HepG2 (cell line): ENCODE data around the gene RAC3.

Experiments
- CREM ChIP-seq, 2 experiments: sonication (generic) in 1 of 2; formaldehyde crosslinking in 1 of 2; IDR thresholded peaks; 2 replicates each; pipeline versions ENCODE4 v1.4.0 to v1.6.1; 2016 to 2020; ENCODE audit warnings: antibody characterized with exemption in 1 of 2, mild to moderate bottlenecking in 1 of 2, missing genetic modification reagents in 1 of 2
- TARDBP ChIP-seq: sonication (generic); formaldehyde crosslinking; IDR thresholded peaks from 2 replicates; pipeline ENCODE4 v1.8.0; 2022; ENCODE audit warnings: mild to moderate bottlenecking, missing genetic modification reagents
- TF ChIP-seq, protein P1 (sequence below): sonication (generic); formaldehyde crosslinking; IDR thresholded peaks from 2 replicates; pipeline ENCODE4 v1.4.0; 2020; ENCODE audit warnings: missing genetic modification reagents, mild to moderate bottlenecking, borderline replicate concordance
- TF ChIP-seq, protein P2 (sequence below), 2 experiments: sonication (generic) in 1 of 2; formaldehyde crosslinking in 1 of 2; IDR thresholded peaks; 2 replicates each; pipeline versions ENCODE4 v1.5.1 to v1.6.1; 2011 to 2020; ENCODE audit warnings: borderline replicate concordance in 1 of 2, low read depth in 1 of 2, low read length in 1 of 2, mild to moderate bottlenecking in 1 of 2, missing genetic modification reagents in 1 of 2, moderate library complexity in 1 of 2

DNA sequence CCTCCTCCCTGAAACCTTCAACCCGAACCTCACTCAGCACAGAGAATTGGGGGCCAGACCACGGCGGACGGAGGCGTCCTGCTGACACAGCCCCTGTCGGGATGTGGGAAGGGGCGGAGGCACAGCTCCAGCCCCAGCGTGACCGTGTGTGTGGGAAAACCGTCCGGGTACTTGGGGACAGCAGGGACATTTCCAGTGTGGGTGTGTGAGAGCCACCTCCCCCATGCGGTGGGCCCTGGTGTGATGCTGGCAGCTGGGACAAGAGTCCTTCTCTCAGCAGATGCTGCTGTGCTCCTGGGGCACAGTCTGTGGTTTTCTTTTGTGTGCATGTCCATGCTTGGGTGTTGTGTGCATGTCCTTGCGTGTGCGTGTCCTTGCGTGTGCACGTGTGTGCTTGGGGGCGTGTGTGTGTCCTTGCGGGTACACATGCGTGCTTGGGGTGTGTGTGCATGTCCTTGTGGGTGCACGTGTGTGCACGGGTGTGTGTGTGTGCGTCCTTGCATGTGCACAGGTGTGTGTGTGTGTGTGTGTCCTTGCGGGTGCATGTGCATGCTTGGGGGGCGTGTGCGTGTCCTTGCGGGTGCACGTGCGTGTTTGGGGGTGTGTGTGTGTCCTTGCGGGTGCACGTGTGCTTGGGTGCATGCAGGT is 25.7 kb upstream of the RAC3 start:
- TF ChIP-seq, protein P1, sequence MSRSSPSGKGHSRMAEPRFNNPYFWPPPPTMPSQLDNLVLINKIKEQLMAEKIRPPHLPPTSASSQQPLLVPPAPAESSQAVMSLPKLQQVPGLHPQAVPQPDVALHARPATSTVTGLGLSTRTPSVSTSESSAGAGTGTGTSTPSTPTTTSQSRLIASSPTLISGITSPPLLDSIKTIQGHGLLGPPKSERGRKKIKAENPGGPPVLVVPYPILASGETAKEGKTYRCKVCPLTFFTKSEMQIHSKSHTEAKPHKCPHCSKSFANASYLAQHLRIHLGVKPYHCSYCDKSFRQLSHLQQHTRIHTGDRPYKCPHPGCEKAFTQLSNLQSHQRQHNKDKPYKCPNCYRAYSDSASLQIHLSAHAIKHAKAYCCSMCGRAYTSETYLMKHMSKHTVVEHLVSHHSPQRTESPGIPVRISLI (CRISPR knock-in tag): no peak
- no peak for TF ChIP-seq CREM (IDR thresholded peaks at IDR 0.05)
- TF ChIP-seq CREM (CRISPR knock-in tag; IDR thresholded peaks at IDR 0.05): no peak
- TF ChIP-seq TARDBP (CRISPR knock-in tag): no peak; the same call in 1 of the 2 replicates
- TF ChIP-seq, protein P2, sequence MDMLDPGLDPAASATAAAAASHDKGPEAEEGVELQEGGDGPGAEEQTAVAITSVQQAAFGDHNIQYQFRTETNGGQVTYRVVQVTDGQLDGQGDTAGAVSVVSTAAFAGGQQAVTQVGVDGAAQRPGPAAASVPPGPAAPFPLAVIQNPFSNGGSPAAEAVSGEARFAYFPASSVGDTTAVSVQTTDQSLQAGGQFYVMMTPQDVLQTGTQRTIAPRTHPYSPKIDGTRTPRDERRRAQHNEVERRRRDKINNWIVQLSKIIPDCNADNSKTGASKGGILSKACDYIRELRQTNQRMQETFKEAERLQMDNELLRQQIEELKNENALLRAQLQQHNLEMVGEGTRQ (IDR thresholded peaks at IDR 0.05; ENCODE audit: low read depth, low read length): no peak
- TF ChIP-seq, protein P2 (CRISPR knock-in tag; IDR thresholded peaks at IDR 0.05; ENCODE audit: borderline replicate concordance): no peak
